Fibroblast of lung (primary cell): Measurements from ENCODE around the gene TBL1X.

Experiments used
- EZH2 ChIP-seq: IDR thresholded peaks from 2 replicates; pipeline ENCODE4 v1.5.1; 2012; ENCODE audit warnings: low read length, control low read depth, mild to moderate bottlenecking; ENCODE audit errors: missing control alignments
- TF ChIP-seq, protein P1 (sequence below), 2 donors: IDR thresholded peaks in 1 of 2; conservative IDR thresholded peaks in 1 of 2; 1 replicate in 1 of 2; 2 replicates in 1 of 2; pipeline ENCODE4 v1.5.1; 2011 to 2012; ENCODE audit warnings: low read length in 2 of 2, control low read depth in 1 of 2, inconsistent platforms in 1 of 2, low read depth in 1 of 2, mild to moderate bottlenecking in 1 of 2

DNA sequence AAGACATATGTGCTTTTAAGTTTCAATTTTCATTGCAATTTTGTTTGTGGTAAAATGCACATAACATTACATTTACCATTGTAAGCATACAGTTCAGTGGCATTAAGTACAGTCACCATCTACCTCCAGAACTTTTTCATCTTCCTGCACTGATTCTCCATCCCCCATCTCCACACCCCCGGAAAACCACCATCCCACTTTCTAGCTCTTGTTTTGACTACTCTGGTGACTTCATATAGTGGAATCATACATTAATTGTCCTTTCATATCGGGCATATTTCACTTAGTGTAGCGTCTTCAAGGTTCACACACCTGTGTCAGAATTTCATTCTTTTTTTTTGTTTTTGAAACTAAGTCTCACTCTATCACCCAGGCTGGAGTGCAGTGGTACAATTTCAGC is 157.3 kb downstream of the TBL1X start:
- TF ChIP-seq, protein P1, sequence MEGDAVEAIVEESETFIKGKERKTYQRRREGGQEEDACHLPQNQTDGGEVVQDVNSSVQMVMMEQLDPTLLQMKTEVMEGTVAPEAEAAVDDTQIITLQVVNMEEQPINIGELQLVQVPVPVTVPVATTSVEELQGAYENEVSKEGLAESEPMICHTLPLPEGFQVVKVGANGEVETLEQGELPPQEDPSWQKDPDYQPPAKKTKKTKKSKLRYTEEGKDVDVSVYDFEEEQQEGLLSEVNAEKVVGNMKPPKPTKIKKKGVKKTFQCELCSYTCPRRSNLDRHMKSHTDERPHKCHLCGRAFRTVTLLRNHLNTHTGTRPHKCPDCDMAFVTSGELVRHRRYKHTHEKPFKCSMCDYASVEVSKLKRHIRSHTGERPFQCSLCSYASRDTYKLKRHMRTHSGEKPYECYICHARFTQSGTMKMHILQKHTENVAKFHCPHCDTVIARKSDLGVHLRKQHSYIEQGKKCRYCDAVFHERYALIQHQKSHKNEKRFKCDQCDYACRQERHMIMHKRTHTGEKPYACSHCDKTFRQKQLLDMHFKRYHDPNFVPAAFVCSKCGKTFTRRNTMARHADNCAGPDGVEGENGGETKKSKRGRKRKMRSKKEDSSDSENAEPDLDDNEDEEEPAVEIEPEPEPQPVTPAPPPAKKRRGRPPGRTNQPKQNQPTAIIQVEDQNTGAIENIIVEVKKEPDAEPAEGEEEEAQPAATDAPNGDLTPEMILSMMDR (conservative IDR thresholded peaks at IDR 0.05 in 1 of 2, IDR thresholded peaks at IDR 0.05 in 1 of 2; ENCODE audit: low read depth in 1 of 2, low read length in 2 of 2) = no peak
- TF ChIP-seq EZH2 = no peak
